ENCODE data around the gene SAMD14.

The SAMD14 gene

DNA sequence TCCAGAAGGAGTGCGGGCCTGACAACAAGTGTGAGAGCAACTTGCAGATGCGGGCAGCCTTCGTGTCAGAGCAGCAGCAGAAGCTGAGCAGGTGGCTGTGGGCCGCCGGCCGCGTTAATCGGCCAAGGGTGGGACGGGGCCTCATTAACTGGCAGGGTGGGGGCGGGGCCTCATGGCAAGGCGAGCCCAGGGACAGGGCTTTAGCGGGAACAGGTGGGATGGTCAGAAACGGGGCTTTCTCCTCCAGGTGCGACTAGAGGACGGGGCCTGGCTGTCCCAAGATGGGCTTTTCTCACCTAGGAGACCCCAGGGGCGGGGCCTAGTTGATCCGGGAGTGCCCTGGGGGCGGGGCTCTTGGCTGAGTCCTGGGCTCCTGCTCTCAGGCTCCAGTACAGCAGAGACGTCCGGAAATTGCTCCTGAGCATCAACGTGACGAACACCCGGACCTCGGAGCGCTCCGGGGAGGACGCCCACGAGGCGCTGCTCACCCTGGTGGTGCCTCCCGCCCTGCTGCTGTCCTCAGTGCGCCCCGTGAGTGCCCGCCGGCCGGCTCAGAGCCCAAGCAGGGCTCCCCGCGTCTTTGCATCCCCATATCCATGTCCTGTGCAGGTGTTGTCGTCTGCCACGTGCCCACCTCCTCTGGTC lies 53.2 kb downstream of the SAMD14 start:
- H3K27me3 ChIP-seq = no peaks in the 10 kb centered on the region
- no peak overlapping the region for H3K27ac ChIP-seq
- no peak overlapping the region for H3K9ac ChIP-seq
- H3K4me1 ChIP-seq = peaks cover 0 to 8% (median 0%) of the 10 kb centered on the region in 10 experiments; a peak in 3 of 20 replicates
- no peaks in the 10 kb centered on the region for H4K20me1 ChIP-seq
- H3K4me3 ChIP-seq = no peak overlapping the region
- H3K4me2 ChIP-seq = no peak overlapping the region
- peaks cover 0 to 4% (median under 1%) of the 10 kb centered on the region in 11 experiments; a peak in 7 of 22 replicates for H3K9me3 ChIP-seq (replicated peaks in 1 of 11)
- no peaks in the 10 kb centered on the region for H3K36me3 ChIP-seq
- no peak for TF ChIP-seq Cebpa-rat (IDR thresholded peaks at IDR 0.05)

DNA sequence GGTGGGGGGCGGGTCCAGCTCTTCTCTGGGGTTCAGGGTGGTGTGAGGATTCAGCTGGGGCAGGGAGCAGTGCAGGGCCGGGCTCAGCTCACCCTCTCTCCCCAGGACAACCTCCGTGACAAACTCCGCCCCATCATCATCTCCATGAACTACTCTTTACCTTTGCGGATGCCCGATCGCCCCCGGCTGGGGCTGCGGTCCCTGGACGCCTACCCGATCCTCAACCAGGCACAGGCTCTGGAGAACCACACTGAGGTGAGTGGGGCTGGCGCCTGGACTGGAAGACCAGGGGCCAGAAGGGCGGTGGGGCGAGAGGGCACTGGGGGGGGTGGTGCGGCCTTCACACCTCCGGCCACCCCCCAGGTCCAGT lies 53.8 kb downstream of the SAMD14 start:
- Histone ChIP-seq H3K36me3 (no peaks in the 10 kb centered on the region), H3K4me2 (no peak overlapping the region), H3K4me1 (peaks cover 0 to 8% (median 0%) of the 10 kb centered on the region in 10 experiments; a peak in 3 of 20 replicates), H3K4me3 (no peak overlapping the region), H3K9ac (no peak overlapping the region), H3K9me3 (replicated peaks in 1 of 11) (peaks cover 0 to 9% (median 6%) of the 10 kb centered on the region in 11 experiments; a peak in 9 of 22 replicates), H4K20me1 (no peaks in the 10 kb centered on the region), H3K27me3 (no peaks in the 10 kb centered on the region), H3K27ac (no peak overlapping the region)
- TF ChIP-seq Cebpa-rat (IDR thresholded peaks at IDR 0.05) = no peak

DNA sequence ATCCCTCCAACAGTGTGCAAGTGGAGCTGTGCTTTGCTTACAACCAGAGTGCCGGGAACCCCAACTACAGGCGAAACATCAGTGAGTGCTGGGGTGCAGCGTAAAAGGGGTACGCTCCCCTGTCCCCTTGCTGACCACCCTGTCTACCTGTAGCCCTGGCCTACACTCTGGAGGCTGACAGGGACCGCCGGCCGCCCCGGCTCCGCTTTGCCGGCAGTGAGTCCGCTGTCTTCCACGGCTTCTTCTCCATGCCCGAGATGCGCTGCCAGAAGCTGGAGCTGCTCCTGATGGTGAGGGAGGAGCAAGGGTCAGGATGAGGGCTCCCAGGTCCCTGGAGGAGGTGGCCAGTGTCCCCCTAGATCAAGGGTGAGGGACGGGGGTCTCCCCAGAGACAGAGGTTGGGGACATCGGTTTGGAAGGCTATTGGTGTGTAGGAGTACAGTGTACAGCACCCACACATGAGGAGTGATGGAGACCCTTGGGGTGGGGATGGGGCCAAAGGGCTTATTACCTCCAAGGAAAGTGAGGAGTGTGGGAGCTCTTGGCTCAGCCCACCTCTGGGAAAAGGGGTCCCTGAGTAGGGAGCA lies 54.4 kb downstream of the SAMD14 start:
- Histone ChIP-seq H3K4me2 (no peak overlapping the region), H3K27me3 (no peaks in the 10 kb centered on the region), H3K4me1 (peaks cover 0 to 8% (median 0%) of the 10 kb centered on the region in 10 experiments; a peak in 3 of 20 replicates), H3K36me3 (no peaks in the 10 kb centered on the region), H3K9ac (no peak overlapping the region), H3K9me3 (replicated peaks in 1 of 11) (peaks cover 0 to 14% (median 6%) of the 10 kb centered on the region in 11 experiments; a peak in 9 of 22 replicates), H4K20me1 (no peaks in the 10 kb centered on the region), H3K27ac (no peak overlapping the region), H3K4me3 (no peak overlapping the region)
- no peak for TF ChIP-seq Cebpa-rat (IDR thresholded peaks at IDR 0.05)

DNA sequence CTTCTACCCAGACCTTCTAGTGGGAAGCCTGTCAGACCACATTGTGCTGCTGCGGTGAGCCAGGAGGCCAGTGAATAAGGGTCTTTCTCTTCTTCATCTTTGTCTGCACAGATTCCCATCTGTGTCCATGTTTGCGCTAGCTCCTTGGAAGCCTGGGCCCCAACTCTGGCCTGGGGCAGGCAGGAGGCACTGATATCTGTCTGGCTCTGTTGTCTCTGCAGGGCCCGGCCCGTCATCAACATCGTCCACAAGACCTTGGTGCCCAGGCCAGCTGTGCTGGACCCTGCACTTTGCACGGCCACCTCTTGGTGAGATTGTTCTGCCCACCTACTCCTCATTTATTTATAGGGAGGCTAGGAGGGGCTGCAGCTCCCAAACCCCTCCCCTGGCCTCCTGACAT lies 55.7 kb downstream of the SAMD14 start:
- Histone ChIP-seq H3K27ac (no peak overlapping the region), H4K20me1 (no peaks in the 10 kb centered on the region), H3K9ac (no peak overlapping the region), H3K4me2 (no peak overlapping the region), H3K27me3 (no peaks in the 10 kb centered on the region), H3K9me3 (replicated peaks in 1 of 11) (peaks cover 0 to 14% (median 6%) of the 10 kb centered on the region in 11 experiments; a peak in 9 of 22 replicates), H3K4me3 (no peak overlapping the region), H3K4me1 (peaks cover 0 to 8% (median 0%) of the 10 kb centered on the region in 10 experiments; a peak in 3 of 20 replicates), H3K36me3 (no peaks in the 10 kb centered on the region)
- TF ChIP-seq Cebpa-rat (IDR thresholded peaks at IDR 0.05) = no peak

DNA sequence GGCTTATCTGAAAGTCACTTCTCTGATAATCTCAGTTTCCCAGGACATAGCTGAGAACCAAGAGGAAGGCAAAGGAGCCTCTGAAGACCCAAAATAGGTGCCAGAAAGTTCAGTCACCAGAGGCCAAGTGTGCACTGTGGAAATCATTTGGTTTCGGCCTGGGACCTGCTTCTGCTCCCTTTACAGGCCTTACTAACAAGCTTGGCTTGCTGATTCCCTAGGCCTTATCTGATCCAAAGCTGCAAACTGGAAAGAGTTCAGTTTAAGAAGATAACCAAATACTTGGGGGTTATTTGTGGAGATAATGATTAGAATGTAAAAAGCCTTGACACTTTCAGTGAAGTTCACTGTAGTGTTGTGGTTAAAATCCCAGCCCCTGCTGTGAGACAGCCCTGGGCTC lies 57.0 kb downstream of the SAMD14 start:
- H3K27ac ChIP-seq = no peak overlapping the region
- no peak overlapping the region for H3K9ac ChIP-seq
- peaks cover 0 to 14% (median 6%) of the 10 kb centered on the region in 11 experiments; a peak in 9 of 22 replicates for H3K9me3 ChIP-seq (replicated peaks in 1 of 11)
- no peak overlapping the region for H3K4me2 ChIP-seq
- H3K4me1 ChIP-seq = peaks cover 0 to 8% (median 0%) of the 10 kb centered on the region in 10 experiments; a peak in 3 of 20 replicates
- no peaks in the 10 kb centered on the region for H3K27me3 ChIP-seq
- no peak for TF ChIP-seq Cebpa-rat (IDR thresholded peaks at IDR 0.05)
- no peaks in the 10 kb centered on the region for H4K20me1 ChIP-seq
- no peaks in the 10 kb centered on the region for H3K36me3 ChIP-seq
- no peak overlapping the region for H3K4me3 ChIP-seq

DNA sequence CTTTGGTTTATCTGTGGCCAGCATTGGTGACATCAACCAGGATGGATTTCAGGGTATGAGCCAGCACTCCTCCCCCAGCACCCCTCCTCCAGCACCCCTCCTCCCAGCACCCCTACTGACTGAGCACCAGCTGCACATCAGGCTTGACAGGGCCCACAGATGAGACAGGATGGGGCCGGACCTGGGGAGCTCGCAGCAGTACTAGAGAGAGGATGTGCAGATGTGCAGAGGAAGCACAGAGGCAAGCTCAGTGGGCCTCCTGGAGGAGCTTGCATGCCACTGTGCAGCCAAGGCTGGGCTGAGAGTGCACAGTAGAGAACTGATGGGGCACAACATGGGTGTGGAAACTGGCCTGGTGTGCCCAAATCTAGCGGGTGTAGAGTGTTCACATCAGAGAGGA lies 57.8 kb downstream of the SAMD14 start:
- Histone ChIP-seq H3K4me3 (no peak overlapping the region), H3K9ac (no peak overlapping the region), H3K4me1 (peaks cover 0 to 3% (median 0%) of the 10 kb centered on the region in 10 experiments; a peak in 2 of 20 replicates), H3K4me2 (no peak overlapping the region), H3K36me3 (no peaks in the 10 kb centered on the region), H3K27ac (no peak overlapping the region), H3K9me3 (replicated peaks in 1 of 11) (peaks cover 0 to 14% (median 6%) of the 10 kb centered on the region in 11 experiments; a peak in 9 of 22 replicates), H3K27me3 (no peaks in the 10 kb centered on the region), H4K20me1 (no peaks in the 10 kb centered on the region)
- TF ChIP-seq Cebpa-rat (IDR thresholded peaks at IDR 0.05) = no peak

DNA sequence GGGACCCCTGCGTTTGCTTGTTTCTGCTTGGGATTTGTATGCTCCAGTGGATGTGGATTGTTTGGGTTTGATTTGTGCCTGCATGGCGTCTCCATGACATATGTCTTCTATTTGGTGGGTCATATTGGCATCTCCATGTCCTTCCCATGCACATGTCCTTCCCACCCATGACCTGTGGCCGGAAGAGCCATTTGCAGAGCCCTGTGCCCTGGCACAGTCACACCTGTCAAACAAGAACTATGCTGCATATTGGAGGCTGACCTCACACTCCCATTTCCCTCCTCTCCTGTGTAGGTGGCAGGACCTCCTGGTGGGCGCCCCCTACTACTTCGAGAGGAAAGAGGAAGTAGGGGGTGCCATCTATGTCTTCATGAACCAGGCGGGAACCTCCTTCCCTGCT lies 58.3 kb downstream of the SAMD14 start:
- Histone ChIP-seq H3K4me3 (no peak overlapping the region), H3K4me1 (no peaks in the 10 kb centered on the region), H3K9me3 (replicated peaks in 1 of 11) (peaks cover 0 to 14% (median 6%) of the 10 kb centered on the region in 11 experiments; a peak in 9 of 22 replicates), H3K9ac (no peak overlapping the region), H4K20me1 (no peaks in the 10 kb centered on the region), H3K27me3 (no peaks in the 10 kb centered on the region), H3K27ac (no peak overlapping the region), H3K4me2 (no peak overlapping the region), H3K36me3 (no peaks in the 10 kb centered on the region)
- TF ChIP-seq Cebpa-rat (IDR thresholded peaks at IDR 0.05) = no peak

DNA sequence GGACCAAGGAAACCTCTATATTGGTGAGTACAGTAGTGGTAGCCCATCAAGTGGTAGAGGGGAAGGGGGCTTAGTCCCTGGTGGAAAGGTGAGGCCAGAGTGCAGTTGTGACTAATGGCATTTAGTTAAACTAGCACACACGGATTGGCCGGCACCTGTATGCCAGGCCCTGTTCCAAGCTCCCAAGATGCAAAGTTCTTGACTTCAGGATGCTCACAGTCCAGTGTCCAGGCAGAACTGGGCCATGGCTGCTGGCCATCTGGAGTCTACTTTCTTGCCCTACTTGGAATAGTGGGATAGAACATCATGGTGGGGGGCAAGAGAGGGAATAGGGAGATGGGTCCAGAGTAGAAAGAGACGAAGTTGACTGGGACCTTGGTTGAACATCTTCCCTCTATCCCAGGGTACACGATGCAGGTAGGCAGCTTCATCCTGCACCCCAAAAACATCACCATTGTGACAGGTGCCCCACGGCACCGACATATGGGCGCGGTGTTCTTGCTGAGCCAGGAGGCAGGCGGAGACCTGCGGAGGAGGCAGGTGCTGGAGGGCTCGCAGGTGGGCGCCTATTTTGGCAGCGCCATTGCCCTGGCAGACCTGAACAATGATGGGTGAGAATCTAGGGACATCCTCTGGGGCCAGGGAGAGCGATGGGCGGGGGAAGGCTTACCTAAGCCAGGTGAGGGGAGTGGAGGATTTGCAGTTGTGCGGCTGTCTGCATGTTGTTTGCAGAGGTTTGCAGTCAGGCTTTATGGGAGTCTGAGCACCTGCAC lies 58.9 kb downstream of the SAMD14 start:
- Histone ChIP-seq H3K4me3 (no peak overlapping the region), H3K27ac (no peak overlapping the region), H3K36me3 (no peaks in the 10 kb centered on the region), H4K20me1 (no peaks in the 10 kb centered on the region), H3K4me1 (no peaks in the 10 kb centered on the region), H3K9ac (no peak overlapping the region), H3K9me3 (replicated peaks in 1 of 11) (peaks cover 0 to 14% (median 6%) of the 10 kb centered on the region in 11 experiments; a peak in 9 of 22 replicates), H3K27me3 (no peaks in the 10 kb centered on the region), H3K4me2 (no peak overlapping the region)
- TF ChIP-seq Cebpa-rat (IDR thresholded peaks at IDR 0.05) = no peak

DNA sequence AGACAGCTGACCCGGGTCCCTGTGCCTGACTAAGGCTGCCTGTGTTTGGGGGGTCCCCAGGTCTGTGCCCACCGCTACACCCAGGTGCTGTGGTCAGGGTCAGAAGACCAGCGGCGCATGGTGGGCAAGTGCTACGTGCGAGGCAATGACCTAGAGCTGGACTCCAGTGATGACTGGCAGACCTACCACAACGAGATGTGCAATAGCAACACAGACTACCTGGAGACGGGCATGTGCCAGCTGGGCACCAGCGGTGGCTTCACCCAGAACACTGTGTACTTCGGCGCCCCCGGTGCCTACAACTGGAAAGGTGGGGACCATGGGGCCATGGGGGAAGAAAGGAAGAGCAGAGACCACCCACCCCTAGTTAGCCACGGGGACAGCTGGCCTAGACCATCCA lies 62.0 kb downstream of the SAMD14 start:
- Histone ChIP-seq H3K4me2 (no peak overlapping the region), H4K20me1 (peaks cover 0 to 4% (median 0%) of the 10 kb centered on the region in 11 experiments; a peak in 1 of 22 replicates), H3K27me3 (no peaks in the 10 kb centered on the region), H3K4me3 (no peak overlapping the region), H3K36me3 (no peaks in the 10 kb centered on the region), H3K27ac (no peak overlapping the region), H3K9me3 (replicated peaks in 1 of 11) (peaks cover 0 to 14% (median 6%) of the 10 kb centered on the region in 11 experiments; a peak in 9 of 22 replicates), H3K9ac (no peak overlapping the region), H3K4me1 (peaks cover 0 to 27% (median 6%) of the 10 kb centered on the region in 10 experiments; a peak in 11 of 20 replicates)
- no peak for TF ChIP-seq Cebpa-rat (IDR thresholded peaks at IDR 0.05)

Measured in BLaER1 treated with 17β-estradiol and CSF1 and Interleukin-3, amounts not matched to agents 10 nM and 100 nM (cell line).